K562 (cell line): ENCODE results near the gene PSMD14. TPM values are rescaled to one million over a fixed set of nuclear protein-coding genes. Genes with fewer than 3 reads are reported as not detected.

Experiments
- AFF4 ChIP-seq: sonication (generic); formaldehyde crosslinking; IDR thresholded peaks from 2 replicates; pipeline ENCODE4 v1.8.0; 2023; ENCODE audit warnings: mild to moderate bottlenecking, missing genetic modification reagents
- ATF7 ChIP-seq: fragments of 450-650 bp; IDR thresholded peaks from 2 replicates; pipeline ENCODE4 v1.7.1; 2014; ENCODE audit warnings: mild to moderate bottlenecking, moderate library complexity
- HCFC1 ChIP-seq: IDR thresholded peaks from 2 replicates; pipeline ENCODE4 v1.6.1; 2012; ENCODE audit warnings: low read depth, low read length, improper control_type of control experiment
- RFX1 ChIP-seq: fragments of 450-650 bp; IDR thresholded peaks from 2 replicates; pipeline ENCODE4 v1.6.1; 2016; ENCODE audit warnings: mild to moderate bottlenecking, moderate library complexity
- SAP30 ChIP-seq: fragments of 200-600 bp; sonication (generic); IDR thresholded peaks from 2 replicates; pipeline ENCODE4 v1.6.1; 2012; ENCODE audit warnings: borderline replicate concordance, low read depth, mild to moderate bottlenecking, moderate library complexity, low read length, control low read depth, inconsistent platforms; ENCODE audit not compliant: insufficient read depth, poor library complexity, severe bottlenecking
- ZC3H11A ChIP-seq: IDR thresholded peaks from 2 replicates; pipeline ENCODE4 v1.6.1; 2012; ENCODE audit warnings: low read depth, low read length, improper control_type of control experiment
- ZNF311 ChIP-seq: fragments of 250-450 bp; sonication (Bioruptor Pico); IDR thresholded peaks from 2 replicates; pipeline ENCODE4 v1.4.0; 2020; ENCODE audit warnings: mild to moderate bottlenecking, moderate library complexity
- ZZZ3 ChIP-seq: fragments of 450-650 bp; IDR thresholded peaks from 2 replicates; pipeline ENCODE4 v1.6.1; 2016; ENCODE audit warnings: antibody characterized with exemption, mild to moderate bottlenecking, moderate library complexity
- polyA plus RNA-seq, 8 experiments: library from polyadenylated mRNA; depleted of rRNA in 4 of 8; stranded (reverse) in 5 of 8; unstranded in 3 of 8; fragments of >200 nt; fragmentation: Nextera tagmentation in 2 of 8; fragmentation: Illumina TruSeq in 1 of 8; extraction: Ambion mirVana in 2 of 8; extraction: Trizol in 1 of 8; gene quantifications; 2 replicates each; pipeline versions ENCODE4 v1.2.1 to v1.2.3, GENCODE V29; 2011 to 2014; ENCODE audit warnings: inconsistent platforms in 1 of 8, missing spikeins in 1 of 8
- total RNA-seq, 7 experiments: library from RNA; depleted of rRNA in 6 of 7; stranded (reverse); fragments of >200 nt in 6 of 7; fragmentation: Illumina TruSeq in 2 of 7; extraction: Trizol in 2 of 7; gene quantifications; 2 replicates each; pipeline versions ENCODE4 v1.2.1 to v1.2.3, GENCODE V29; 2011 to 2021; ENCODE audit warnings: low replicate concordance in 1 of 7
- TF ChIP-seq, protein P1 (sequence below): IDR thresholded peaks from 2 replicates; pipeline ENCODE4 v1.6.1; 2012; ENCODE audit warnings: low read depth, low read length, improper control_type of control experiment, borderline replicate concordance
- TF ChIP-seq, protein P2 (sequence below): fragments of 250-450 bp; sonication (Bioruptor Pico); IDR thresholded peaks from 2 replicates; pipeline ENCODE4 v1.4.0; 2020; ENCODE audit warnings: mild to moderate bottlenecking, moderate library complexity
- TF ChIP-seq, protein P3 (sequence below), 2 experiments: fragments of 450-650 bp in 1 of 2; IDR thresholded peaks; 2 replicates each; pipeline ENCODE4 v1.6.1; 2011 to 2017; ENCODE audit warnings: low read depth in 2 of 2, antibody characterized with exemption in 1 of 2, borderline replicate concordance in 1 of 2, low read length in 1 of 2, mild to moderate bottlenecking in 1 of 2, mixed read lengths in 1 of 2; ENCODE audit not compliant: control insufficient read depth in 1 of 2

PSMD14 gene
- total and polyA plus RNA-seq, 9 of the 15 experiments (the other 6 are each of a cell fraction or from before 2014, with no cell fraction given), result 151 to 515 (median 228) TPM

DNA sequence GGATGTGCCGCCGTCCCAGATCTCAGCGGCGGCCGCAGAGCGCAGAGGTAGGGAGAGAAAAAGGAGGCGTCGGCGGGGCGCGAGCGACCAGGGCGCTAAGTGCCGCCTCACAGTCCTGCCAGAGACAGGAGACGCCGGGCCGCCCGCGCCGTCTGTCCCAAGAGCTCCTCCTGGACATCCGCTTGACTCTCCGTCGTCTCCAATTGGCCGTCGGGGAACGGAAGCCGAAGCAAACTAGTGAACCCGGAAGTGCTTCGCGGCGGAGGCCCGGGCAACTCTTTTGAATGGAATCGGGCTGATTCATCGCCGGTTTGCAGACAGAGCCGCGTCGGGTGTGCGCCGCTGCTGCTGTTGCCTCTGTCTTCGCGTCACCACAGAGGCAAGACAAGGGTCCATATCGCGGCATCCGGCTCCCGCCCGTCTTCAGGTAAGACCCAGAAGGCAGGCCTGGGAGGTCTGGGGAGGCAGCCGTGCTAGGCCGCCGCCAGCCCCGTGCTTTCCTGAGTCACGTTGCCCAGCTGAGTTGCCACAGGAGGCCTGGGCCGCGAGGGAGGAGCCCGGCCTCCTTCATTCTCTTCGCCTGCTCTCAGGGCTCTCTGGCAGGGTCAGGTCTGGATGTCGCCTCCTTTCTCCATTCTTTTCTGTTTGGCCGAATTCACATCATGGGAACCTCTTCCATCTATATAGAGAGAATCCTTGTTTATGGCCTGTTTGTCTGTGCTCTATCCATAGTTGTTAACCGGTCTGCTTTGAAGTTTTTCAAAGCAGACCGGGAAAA, at the start of gene PSMD14 (continued):
- TF ChIP-seq AFF4 (peak; percentile 77; the same call in 1 of the 2 replicates), ZC3H11A (0 out of 2 replicates have a peak, but pooled peaks have one; percentile 19), ZNF311 (CRISPR knock-in tag) (no peak), ATF7 (peak; percentile 84), SAP30 (peak; percentile 97), ZZZ3 (peak; percentile 89; the same call in 1 of the 2 replicates), RFX1 (no peak; the same call in 1 of the 2 replicates), HCFC1 (peak; percentile 78)
- TF ChIP-seq, protein P1, sequence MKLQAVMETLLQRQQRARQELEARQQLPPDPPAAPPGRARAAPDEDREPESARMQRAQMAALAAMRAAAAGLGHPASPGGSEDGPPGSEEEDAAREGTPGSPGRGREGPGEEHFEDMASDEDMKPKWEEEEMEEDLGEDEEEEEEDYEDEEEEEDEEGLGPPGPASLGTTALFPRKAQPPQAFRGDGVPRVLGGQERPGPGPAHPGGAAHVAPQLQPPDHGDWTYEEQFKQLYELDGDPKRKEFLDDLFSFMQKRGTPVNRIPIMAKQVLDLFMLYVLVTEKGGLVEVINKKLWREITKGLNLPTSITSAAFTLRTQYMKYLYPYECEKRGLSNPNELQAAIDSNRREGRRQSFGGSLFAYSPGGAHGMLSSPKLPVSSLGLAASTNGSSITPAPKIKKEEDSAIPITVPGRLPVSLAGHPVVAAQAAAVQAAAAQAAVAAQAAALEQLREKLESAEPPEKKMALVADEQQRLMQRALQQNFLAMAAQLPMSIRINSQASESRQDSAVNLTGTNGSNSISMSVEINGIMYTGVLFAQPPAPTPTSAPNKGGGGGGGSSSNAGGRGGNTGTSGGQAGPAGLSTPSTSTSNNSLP, result 0 out of 2 replicates have a peak, but pooled peaks have one; percentile 23
- TF ChIP-seq, protein P2, sequence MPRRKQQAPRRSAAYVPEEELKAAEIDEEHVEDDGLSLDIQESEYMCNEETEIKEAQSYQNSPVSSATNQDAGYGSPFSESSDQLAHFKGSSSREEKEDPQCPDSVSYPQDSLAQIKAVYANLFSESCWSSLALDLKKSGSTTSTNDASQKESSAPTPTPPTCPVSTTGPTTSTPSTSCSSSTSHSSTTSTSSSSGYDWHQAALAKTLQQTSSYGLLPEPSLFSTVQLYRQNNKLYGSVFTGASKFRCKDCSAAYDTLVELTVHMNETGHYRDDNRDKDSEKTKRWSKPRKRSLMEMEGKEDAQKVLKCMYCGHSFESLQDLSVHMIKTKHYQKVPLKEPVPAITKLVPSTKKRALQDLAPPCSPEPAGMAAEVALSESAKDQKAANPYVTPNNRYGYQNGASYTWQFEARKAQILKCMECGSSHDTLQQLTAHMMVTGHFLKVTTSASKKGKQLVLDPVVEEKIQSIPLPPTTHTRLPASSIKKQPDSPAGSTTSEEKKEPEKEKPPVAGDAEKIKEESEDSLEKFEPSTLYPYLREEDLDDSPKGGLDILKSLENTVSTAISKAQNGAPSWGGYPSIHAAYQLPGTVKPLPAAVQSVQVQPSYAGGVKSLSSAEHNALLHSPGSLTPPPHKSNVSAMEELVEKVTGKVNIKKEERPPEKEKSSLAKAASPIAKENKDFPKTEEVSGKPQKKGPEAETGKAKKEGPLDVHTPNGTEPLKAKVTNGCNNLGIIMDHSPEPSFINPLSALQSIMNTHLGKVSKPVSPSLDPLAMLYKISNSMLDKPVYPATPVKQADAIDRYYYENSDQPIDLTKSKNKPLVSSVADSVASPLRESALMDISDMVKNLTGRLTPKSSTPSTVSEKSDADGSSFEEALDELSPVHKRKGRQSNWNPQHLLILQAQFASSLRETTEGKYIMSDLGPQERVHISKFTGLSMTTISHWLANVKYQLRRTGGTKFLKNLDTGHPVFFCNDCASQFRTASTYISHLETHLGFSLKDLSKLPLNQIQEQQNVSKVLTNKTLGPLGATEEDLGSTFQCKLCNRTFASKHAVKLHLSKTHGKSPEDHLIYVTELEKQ (CRISPR knock-in tag), result 0 out of 2 replicates have a peak, but pooled peaks have one; percentile 38
- TF ChIP-seq, protein P3, sequence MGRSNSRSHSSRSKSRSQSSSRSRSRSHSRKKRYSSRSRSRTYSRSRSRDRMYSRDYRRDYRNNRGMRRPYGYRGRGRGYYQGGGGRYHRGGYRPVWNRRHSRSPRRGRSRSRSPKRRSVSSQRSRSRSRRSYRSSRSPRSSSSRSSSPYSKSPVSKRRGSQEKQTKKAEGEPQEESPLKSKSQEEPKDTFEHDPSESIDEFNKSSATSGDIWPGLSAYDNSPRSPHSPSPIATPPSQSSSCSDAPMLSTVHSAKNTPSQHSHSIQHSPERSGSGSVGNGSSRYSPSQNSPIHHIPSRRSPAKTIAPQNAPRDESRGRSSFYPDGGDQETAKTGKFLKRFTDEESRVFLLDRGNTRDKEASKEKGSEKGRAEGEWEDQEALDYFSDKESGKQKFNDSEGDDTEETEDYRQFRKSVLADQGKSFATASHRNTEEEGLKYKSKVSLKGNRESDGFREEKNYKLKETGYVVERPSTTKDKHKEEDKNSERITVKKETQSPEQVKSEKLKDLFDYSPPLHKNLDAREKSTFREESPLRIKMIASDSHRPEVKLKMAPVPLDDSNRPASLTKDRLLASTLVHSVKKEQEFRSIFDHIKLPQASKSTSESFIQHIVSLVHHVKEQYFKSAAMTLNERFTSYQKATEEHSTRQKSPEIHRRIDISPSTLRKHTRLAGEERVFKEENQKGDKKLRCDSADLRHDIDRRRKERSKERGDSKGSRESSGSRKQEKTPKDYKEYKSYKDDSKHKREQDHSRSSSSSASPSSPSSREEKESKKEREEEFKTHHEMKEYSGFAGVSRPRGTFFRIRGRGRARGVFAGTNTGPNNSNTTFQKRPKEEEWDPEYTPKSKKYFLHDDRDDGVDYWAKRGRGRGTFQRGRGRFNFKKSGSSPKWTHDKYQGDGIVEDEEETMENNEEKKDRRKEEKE (IDR thresholded peaks at IDR 0.05; ENCODE audit: borderline replicate concordance in 1 of 2, control insufficient read depth in 1 of 2, low read depth in 2 of 2, low read length in 1 of 2), result peak in 1 of 2 experiments; percentile 87; a peak in 2 of 4 replicates
